NCI-H345 treated with DMSO at 0.1 percent for 48 hours (cell line): Measurements from ENCODE around the gene TCF4.

Experiments
- DNase-seq: peaks from one replicate; lab custom pipeline; 2025; ENCODE audit not compliant: unreplicated experiment; lab: John Stamatoyannopoulos, UW

TCF4 gene

GRCh38 chr18:55446996-55447671, 140.9 kb downstream of the TCF4 start:
- no peak for DNase-seq

- no peak for DNase-seq
Observed at GRCh38 chr18:55444536-55444935, 143.5 kb downstream of the TCF4 start.

GRCh38 chr18:55443776-55444175, 144.2 kb downstream of the TCF4 start:
- DNase-seq: no peak

GRCh38 chr18:55442561-55442960, 145.4 kb downstream of the TCF4 start:
- no peak for DNase-seq

GRCh38 chr18:55440988-55441387, 147.0 kb downstream of the TCF4 start:
- DNase-seq: no peak

GRCh38 chr18:55439056-55439455, 148.9 kb downstream of the TCF4 start:
- no peak for DNase-seq

GRCh38 chr18:55435592-55435991, 152.4 kb downstream of the TCF4 start:
- DNase-seq: no peak

GRCh38 chr18:55433648-55434047, 154.3 kb downstream of the TCF4 start:
- no peak for DNase-seq

GRCh38 chr18:55433140-55433539, 154.9 kb downstream of the TCF4 start:
- no peak for DNase-seq

- DNase-seq: no peak
Observed at GRCh38 chr18:55432307-55433040, 155.5 kb downstream of the TCF4 start.

GRCh38 chr18:55430026-55430425, 158.0 kb downstream of the TCF4 start:
- no peak for DNase-seq

- DNase-seq: no peak
Observed at GRCh38 chr18:55427951-55428350, 160.0 kb downstream of the TCF4 start.

GRCh38 chr18:55425698-55426097, 162.3 kb downstream of the TCF4 start:
- DNase-seq: no peak

- no peak for DNase-seq
Observed at GRCh38 chr18:55422456-55423180, 165.4 kb downstream of the TCF4 start.

- DNase-seq: no peak
Observed at GRCh38 chr18:55421615-55422419, 166.2 kb downstream of the TCF4 start.

GRCh38 chr18:55421308-55421614, 166.7 kb downstream of the TCF4 start:
- no peak for DNase-seq

- no peak for DNase-seq
Observed at GRCh38 chr18:55420665-55421307, 167.2 kb downstream of the TCF4 start.

GRCh38 chr18:55419947-55420664, 167.9 kb downstream of the TCF4 start:
- no peak for DNase-seq

- DNase-seq: no peak
Observed at GRCh38 chr18:55419132-55419946, 168.7 kb downstream of the TCF4 start.
